Measurements from ENCODE around the gene DLG5. TPM values are rescaled to one million over a fixed set of nuclear protein-coding genes. Genes with fewer than 3 reads are reported as not detected.
A peak's percentile ranks its signal among the peaks of the same experiment; 100 is the strongest.

The DLG5 gene
- total and polyA plus RNA-seq, 9 of the 15 experiments (the other 6 are each of a cell fraction or from before 2014, with no cell fraction given): 1.4 to 26.8 (median 11.2) TPM

- TF ChIP-seq ZKSCAN1 (IDR thresholded peaks at IDR 0.05; ENCODE audit: low read depth, low read length) (peak; percentile 37; the same call in 1 of the 2 replicates), ATF2 (CRISPR knock-in tag; IDR thresholded peaks at IDR 0.05) (no peak), MCM5 (IDR thresholded peaks at IDR 0.05; ENCODE audit: low read depth) (no peak), ZNF316 (IDR thresholded peaks at IDR 0.05) (peak; percentile 80), SOX6 (IDR thresholded peaks at IDR 0.05) (peak; percentile 77; the same call in 1 of the 2 replicates), CBFA2T2 (conservative IDR thresholded peaks at IDR 0.05) (0 out of 2 replicates have a peak, but pooled peaks have one; percentile 41), SMARCA5 (IDR thresholded peaks at IDR 0.05) (no peak), CREM (IDR thresholded peaks at IDR 0.05; ENCODE audit: low read depth) (peak; percentile 83), NR2C2 (CRISPR knock-in tag; IDR thresholded peaks at IDR 0.05) (no peak), NR2C2 (tag; IDR thresholded peaks at IDR 0.05) (peak; percentile 55; the same call in 1 of the 2 replicates), ZNF644 (tag; IDR thresholded peaks at IDR 0.05; ENCODE audit: low read depth) (no peak), TAF9B (IDR thresholded peaks at IDR 0.05; ENCODE audit: partially characterized antibody) (no peak), NFE2 (IDR thresholded peaks at IDR 0.05; ENCODE audit: low read depth) (peak; percentile 83), THRB (CRISPR knock-in tag; conservative IDR thresholded peaks at IDR 0.05) (no peak), AFF1 (IDR thresholded peaks at IDR 0.05; ENCODE audit: low read depth in 1 of 2, partially characterized antibody in 2 of 2) (peak in 1 of 2 experiments; percentile 20), MTA2 (IDR thresholded peaks at IDR 0.05; ENCODE audit: low read depth) (peak; percentile 37; the same call in 1 of the 2 replicates), ZNF347 (CRISPR knock-in tag; IDR thresholded peaks at IDR 0.05; ENCODE audit: low read depth) (no peak), ETV5 (CRISPR knock-in tag; IDR thresholded peaks at IDR 0.05; ENCODE audit: low read depth) (peak; percentile 38; the same call in 1 of the 2 replicates), MAX (CRISPR knock-in tag; IDR thresholded peaks at IDR 0.05) (peak; percentile 54), GABPA (tag; conservative IDR thresholded peaks at IDR 0.05; ENCODE audit: low read depth) (peak; percentile 83), BCOR (IDR thresholded peaks at IDR 0.05) (no peak; the same call in 1 of the 2 replicates), SMAD1 (IDR thresholded peaks at IDR 0.05; ENCODE audit: low read depth, low read length, partially characterized antibody) (peak; percentile 47), MAZ (CRISPR knock-in tag; conservative IDR thresholded peaks at IDR 0.05 in 1 of 2, IDR thresholded peaks at IDR 0.05 in 1 of 2) (peak in 1 of 2 experiments; percentile 57; a peak in 1 of 4 replicates), L3MBTL2 (IDR thresholded peaks at IDR 0.05) (peak; percentile 71; the same call in 1 of the 2 replicates), CBX5 (IDR thresholded peaks at IDR 0.05; ENCODE audit: borderline replicate concordance, low read depth) (no peak)
These were observed 90.2 kb downstream of the DLG5 start (continued) for GRCh38 chr10:77836299-77836820.
